Stimulated activated CD8-positive, alpha-beta memory T cell treated with anti-CD3 and anti-CD28 coated beads, Interleukin-2, amount 100 ng/mL, for 48 hours (primary cell): ENCODE results near the gene SCAF4.
A peak's percentile ranks its signal among the peaks of the same experiment; 100 is the strongest.
"Not testable (repeated sequence)": the region's sequence is repeated elsewhere in the genome, so short reads cannot be mapped to it uniquely, and the experiment has no call there.

Experiments used
- DNase-seq, 2 donors: peaks; one replicate each; pipeline ENCODE4 v3.0.0-alpha.2; 2020; ENCODE audit warnings: low read depth in 2 of 2

The SCAF4 gene

GRCh38 chr21:31737586-31738397 lies 5.9 kb upstream of the SCAF4 start:
- not testable (repeated sequence) for DNase-seq

GRCh38 chr21:31735511-31735992 lies 3.6 kb upstream of the SCAF4 start:
- no peak for DNase-seq

- no peak for DNase-seq
Measured at GRCh38 chr21:31733551-31734149, 1.7 kb upstream of the SCAF4 start.

- DNase-seq: no peak
Measured at GRCh38 chr21:31732597-31733550, 956 bp upstream of the SCAF4 start.

GRCh38 chr21:31731056-31731856 lies 662 bp downstream of the SCAF4 start:
- peak in 1 of 2 donors; percentile 39 for DNase-seq

GRCh38 chr21:31730712-31731055 lies 1.2 kb downstream of the SCAF4 start:
- no peak for DNase-seq

GRCh38 chr21:31729622-31730343 lies 2.1 kb downstream of the SCAF4 start:
- no peak for DNase-seq

GRCh38 chr21:31728952-31729351 lies 3.0 kb downstream of the SCAF4 start:
- no peak for DNase-seq

GRCh38 chr21:31728191-31728590 lies 3.7 kb downstream of the SCAF4 start:
- DNase-seq: no peak

- DNase-seq: no peak
Measured at GRCh38 chr21:31727181-31727580, 4.7 kb downstream of the SCAF4 start.

- DNase-seq: no peak
Measured at GRCh38 chr21:31726407-31726806, 5.5 kb downstream of the SCAF4 start.

GRCh38 chr21:31725202-31725839 lies 6.6 kb downstream of the SCAF4 start:
- DNase-seq: no peak

- DNase-seq: no peak
Measured at GRCh38 chr21:31724552-31724951, 7.4 kb downstream of the SCAF4 start.

- DNase-seq: no peak
Measured at GRCh38 chr21:31721381-31721780, 10.5 kb downstream of the SCAF4 start.

GRCh38 chr21:31720739-31721138 lies 11.2 kb downstream of the SCAF4 start:
- no peak for DNase-seq

GRCh38 chr21:31720330-31720729 lies 11.6 kb downstream of the SCAF4 start:
- no peak for DNase-seq

GRCh38 chr21:31716106-31716505 lies 15.8 kb downstream of the SCAF4 start:
- no peak for DNase-seq

GRCh38 chr21:31714741-31715365 lies 17.1 kb downstream of the SCAF4 start:
- DNase-seq: no peak

- DNase-seq: no peak
Measured at GRCh38 chr21:31713973-31714740, 17.8 kb downstream of the SCAF4 start.
